RWPE2 (cell line): ENCODE data around the gene INTS11.

Experiments
- ATAC-seq: fragments of 200-7000 bp; cut with Tn5 transposase; 3 replicates; pipeline ENCODE4 v1.9.1; 2021; ENCODE audit warnings: low read depth
- DNase-seq: peaks from one replicate; pipeline ENCODE4 v3.0.0-alpha.2; 2020; ENCODE audit warnings: low spot score
- H3K27ac ChIP-seq: fragments of 450-650 bp; 2 replicates; pipeline ENCODE4 v1.5.1; 2017; ENCODE audit warnings: mild to moderate bottlenecking; ENCODE audit not compliant: poor library complexity, severe bottlenecking
- H3K27me3 ChIP-seq: fragments of 250-450 bp; sonication (Bioruptor Pico); 2 replicates; pipeline ENCODE4 v1.5.1; 2021; ENCODE audit warnings: mild to moderate bottlenecking, moderate library complexity; ENCODE audit not compliant: insufficient read depth, poor library complexity, severe bottlenecking
- H3K36me3 ChIP-seq: fragments of 250-450 bp; sonication (Bioruptor Pico); 2 replicates; pipeline ENCODE4 v1.5.1; 2020; ENCODE audit warnings: low read depth, mild to moderate bottlenecking, moderate library complexity
- H3K4me1 ChIP-seq: fragments of 250-450 bp; sonication (Bioruptor Pico); 2 replicates; pipeline ENCODE4 v1.5.1; 2021; ENCODE audit warnings: mild to moderate bottlenecking, moderate library complexity; ENCODE audit not compliant: insufficient read depth, poor library complexity, severe bottlenecking
- H3K4me3 ChIP-seq: fragments of 250-450 bp; sonication (Bioruptor Pico); 2 replicates; pipeline ENCODE4 v1.5.1; 2021; ENCODE audit warnings: mild to moderate bottlenecking, moderate library complexity; ENCODE audit not compliant: severe bottlenecking
- H3K9me3 ChIP-seq: fragments of 250-450 bp; sonication (Bioruptor Pico); 2 replicates; pipeline ENCODE4 v1.5.1; 2021; ENCODE audit warnings: mild to moderate bottlenecking, moderate library complexity; ENCODE audit not compliant: severe bottlenecking
- CTCF ChIP-seq: fragments of 450-650 bp; IDR thresholded peaks from one replicate; pipeline ENCODE4 v1.5.1; 2017; ENCODE audit warnings: mild to moderate bottlenecking, moderate library complexity; ENCODE audit not compliant: poor library complexity, severe bottlenecking

The INTS11 gene

GRCh38 chr1:1307923-1308755, 16.3 kb downstream of the INTS11 start, which contains the start of the genes ACAP3 and PUSL1:
Gene ACAP3, minus strand, starts transcription at chr1:1307930. Its CDS starts 115 bp downstream, at chr1:1307815.
Gene PUSL1, plus strand, starts transcription at chr1:1308597. Its CDS starts 47 bp downstream, at chr1:1308644.
- Histone ChIP-seq H3K27ac (peak within 1 kb of the TSS; percentile 89), H3K27me3 (no peaks in the 10 kb centered on the region), H3K4me1 (peaks cover 29% of the 10 kb centered on the region), H3K9me3 (no peaks in the 10 kb centered on the region), H3K4me3 (peak within 1 kb of the TSS; percentile 86), H3K36me3 (peaks cover 33% of the 10 kb centered on the region)
- peak; percentile 32 for ATAC-seq
- TF ChIP-seq CTCF = peak; percentile 26
- DNase-seq = peak; percentile 93

- peaks cover 25% of the 10 kb centered on the region for H3K36me3 ChIP-seq
- no peak for ATAC-seq
- DNase-seq = no peak
- H3K27ac ChIP-seq = peak overlapping the region; percentile 89
- TF ChIP-seq CTCF = no peak
- H3K4me3 ChIP-seq = peak overlapping the region; percentile 86
- H3K9me3 ChIP-seq = no peaks in the 10 kb centered on the region
- H3K27me3 ChIP-seq = no peaks in the 10 kb centered on the region
- H3K4me1 ChIP-seq = peaks cover 31% of the 10 kb centered on the region
Measured at GRCh38 chr1:1307261-1307922, 17.1 kb downstream of the INTS11 start.

GRCh38 chr1:1306661-1307260, 17.7 kb downstream of the INTS11 start:
- Histone ChIP-seq H3K9me3 (no peaks in the 10 kb centered on the region), H3K4me1 (peaks cover 31% of the 10 kb centered on the region), H3K4me3 (peak overlapping the region; percentile 86), H3K36me3 (peaks cover 23% of the 10 kb centered on the region), H3K27ac (peak overlapping the region; percentile 89), H3K27me3 (no peaks in the 10 kb centered on the region)
- DNase-seq = no peak
- TF ChIP-seq CTCF = no peak
- ATAC-seq = no peak

- DNase-seq = no peak
- no peak for ATAC-seq
- Histone ChIP-seq H3K9me3 (no peaks in the 10 kb centered on the region), H3K36me3 (peaks cover 17% of the 10 kb centered on the region), H3K4me3 (peak overlapping the region; percentile 86), H3K27me3 (no peaks in the 10 kb centered on the region), H3K4me1 (peaks cover 31% of the 10 kb centered on the region), H3K27ac (peak overlapping the region; percentile 89)
- no peak for TF ChIP-seq CTCF
Measured at GRCh38 chr1:1306070-1306660, 18.3 kb downstream of the INTS11 start.
